DMS53 treated with DMSO at 0.1 percent for 48 hours (cell line): ENCODE measurements around the gene ZDHHC20.

ENCODE experiments used
- DNase-seq: peaks from one replicate; lab custom pipeline; 2025; ENCODE audit not compliant: unreplicated experiment; lab: John Stamatoyannopoulos, UW

Gene ZDHHC20

GRCh38 chr13:21328201-21328600 lies 130.9 kb downstream of the ZDHHC20 start:
- DNase-seq = no peak

- peak; percentile 24 for DNase-seq
These were observed 132.7 kb downstream of the ZDHHC20 start for GRCh38 chr13:21326155-21327031.

GRCh38 chr13:21324803-21325202 lies 134.3 kb downstream of the ZDHHC20 start:
- no peak for DNase-seq

- DNase-seq = no peak
These were observed 136.1 kb downstream of the ZDHHC20 start for GRCh38 chr13:21322988-21323387.
